H1 (cell line): Measurements from ENCODE around the gene ETNPPL. TPM values are rescaled to one million over a fixed set of nuclear protein-coding genes. Genes with fewer than 3 reads are reported as not detected.

Source experiments
- CTCF ChIA-PET: fragments of 300-600 bp; sonication (Branson Sonifier 250); formaldehyde crosslinking; loops from one replicate; lab custom pipeline; 2021; ENCODE audit not compliant: partially characterized antibody; lab: Charles Lee
- POLR2A ChIA-PET: fragments of 300-600 bp; sonication (Branson Sonifier 250); formaldehyde crosslinking; loops from one replicate; lab custom pipeline; 2021; ENCODE audit warnings: inconsistent platforms; ENCODE audit not compliant: partially characterized antibody; lab: Charles Lee
- DNase-seq, 2 experiments: peaks; one replicate each; pipeline versions ENCODE4 v3.0.0 to v3.0.0-alpha.2; 2010 to 2022; ENCODE audit warnings: low spot score in 2 of 2, low read depth in 1 of 2, mixed read lengths in 1 of 2
- FAIRE-seq: peaks from 2 replicates; lab custom pipeline; 2011; peaks lifted over from hg19 to GRCh38; lab: Jason Lieb, UNC
- H2AFZ ChIP-seq: 2 replicates; pipeline ENCODE4 v1.8.1; 2012; ENCODE audit warnings: low read length, inconsistent platforms
- H2AK5ac ChIP-seq: 2 replicates; pipeline ENCODE4 v1.6.1; 2013; ENCODE audit warnings: low read depth, low read length
- H2BK120ac ChIP-seq: replicated peaks from 2 replicates; pipeline ENCODE3; 2013; ENCODE audit warnings: low read depth, low read length, inconsistent platforms
- H2BK12ac ChIP-seq: 2 replicates; pipeline ENCODE4 v1.6.1; 2013; ENCODE audit warnings: low read depth, low read length
- H2BK15ac ChIP-seq: 2 replicates; pipeline ENCODE4 v1.6.1; 2013; ENCODE audit warnings: low read length
- H2BK20ac ChIP-seq: 2 replicates; pipeline ENCODE4 v1.6.1; 2013; ENCODE audit warnings: low read length
- H2BK5ac ChIP-seq: 2 replicates; pipeline ENCODE4 v1.6.1; 2013; ENCODE audit warnings: low read depth, low read length
- H3K14ac ChIP-seq: 2 replicates; pipeline ENCODE4 v1.6.1; 2013; ENCODE audit warnings: inconsistent platforms; ENCODE audit not compliant: insufficient read length
- H3K18ac ChIP-seq: 2 replicates; pipeline ENCODE4 v1.6.1; 2013; ENCODE audit warnings: low read length; ENCODE audit errors: extremely low read depth
- H3K23ac ChIP-seq: 2 replicates; pipeline ENCODE4 v1.6.1; 2013; ENCODE audit warnings: inconsistent platforms; ENCODE audit not compliant: insufficient read length
- H3K23me2 ChIP-seq: 2 replicates; pipeline ENCODE4 v1.6.1; 2013; ENCODE audit warnings: low read depth, low read length
- H3K27ac ChIP-seq: 2 replicates; pipeline ENCODE4 v1.6.1; 2011; ENCODE audit warnings: low read depth, low read length, inconsistent platforms
- H3K27me3 ChIP-seq, 4 experiments: replicated peaks in 1 of 4; 1 replicate in 1 of 4; 2 replicates in 3 of 4; pipeline versions ENCODE4 v1.6.1 to v1.8.1; 2011 to 2013; ENCODE audit warnings: low read length in 3 of 4, mild to moderate bottlenecking in 3 of 4, inconsistent platforms in 2 of 4, mixed read lengths in 2 of 4, moderate library complexity in 1 of 4; ENCODE audit not compliant: control insufficient read depth in 3 of 4, insufficient read depth in 3 of 4; ENCODE audit errors: extremely low read depth in 1 of 4
- H3K36me3 ChIP-seq, 4 experiments: 2 replicates each; pipeline versions ENCODE4 v1.6.1 to v1.8.1; 2011 to 2013; ENCODE audit warnings: mild to moderate bottlenecking in 4 of 4, low read length in 3 of 4, moderate library complexity in 2 of 4, control low read depth in 1 of 4, inconsistent platforms in 1 of 4; ENCODE audit not compliant: insufficient read depth in 4 of 4, control insufficient read depth in 2 of 4
- H3K4ac ChIP-seq: replicated peaks from 2 replicates; pipeline ENCODE3; 2013; ENCODE audit warnings: low read length, low read depth, mixed read lengths, inconsistent platforms; ENCODE audit not compliant: insufficient read length
- H3K4me1 ChIP-seq, 4 experiments: replicated peaks in 1 of 4; 1 replicate in 1 of 4; 2 replicates in 3 of 4; pipeline versions ENCODE4 v1.6.1 to v1.8.1; 2011 to 2013; ENCODE audit warnings: low read length in 3 of 4, inconsistent platforms in 2 of 4, mixed read lengths in 1 of 4; ENCODE audit not compliant: insufficient read depth in 4 of 4, control insufficient read depth in 3 of 4
- H3K4me2 ChIP-seq, 2 experiments: 2 replicates each; pipeline versions ENCODE4 v1.6.1 to v1.8.1; 2011 to 2013; ENCODE audit warnings: low read depth in 2 of 2, low read length in 2 of 2, control low read depth in 1 of 2, inconsistent platforms in 1 of 2, mild to moderate bottlenecking in 1 of 2; ENCODE audit not compliant: insufficient read depth in 1 of 2
- H3K4me3 ChIP-seq, 4 experiments: fragments of 200-600, 300-600 bp in 1 of 4; sonication (generic), shearing (Covaris generic), sonication (Bioruptor Twin) in 1 of 4; 2 replicates each; pipeline versions ENCODE4 v1.5.1 to v1.8.1; 2011 to 2016; ENCODE audit warnings: low read length in 4 of 4, low read depth in 3 of 4, control low read depth in 2 of 4, inconsistent platforms in 2 of 4, mild to moderate bottlenecking in 2 of 4, mixed read lengths in 1 of 4, moderate library complexity in 1 of 4; ENCODE audit not compliant: insufficient read depth in 2 of 4; ENCODE audit errors: extremely low read depth in 1 of 4
- H3K56ac ChIP-seq: replicated peaks from 2 replicates; pipeline ENCODE3; 2013; ENCODE audit warnings: low read depth, mild to moderate bottlenecking, mixed read lengths, low read length, inconsistent platforms; ENCODE audit not compliant: insufficient read length
- H3K79me1 ChIP-seq: 2 replicates; pipeline ENCODE4 v1.6.1; 2013; ENCODE audit warnings: low read depth, low read length, control low read depth
- H3K79me2 ChIP-seq, 2 experiments: 2 replicates each; pipeline versions ENCODE4 v1.6.1 to v1.8.1; 2012 to 2013; ENCODE audit warnings: low read length in 2 of 2, mild to moderate bottlenecking in 2 of 2, inconsistent platforms in 1 of 2; ENCODE audit not compliant: insufficient read depth in 2 of 2, control insufficient read depth in 1 of 2
- H3K9ac ChIP-seq, 4 experiments: replicated peaks in 1 of 4; 1 replicate in 1 of 4; 2 replicates in 3 of 4; pipeline versions ENCODE4 v1.6.1 to v1.8.1; 2011 to 2013; ENCODE audit warnings: low read depth in 3 of 4, low read length in 3 of 4, control low read depth in 2 of 4, mild to moderate bottlenecking in 2 of 4, moderate library complexity in 2 of 4, inconsistent platforms in 1 of 4; ENCODE audit errors: extremely low read depth in 1 of 4
- H3K9me3 ChIP-seq, 2 experiments: 2 replicates each; pipeline versions ENCODE4 v1.6.1 to v1.8.1; 2012 to 2013; ENCODE audit warnings: mild to moderate bottlenecking in 2 of 2, moderate library complexity in 2 of 2, control low read depth in 1 of 2, inconsistent platforms in 1 of 2, low read depth in 1 of 2, low read length in 1 of 2, mixed read lengths in 1 of 2; ENCODE audit not compliant: insufficient read depth in 2 of 2
- H4K20me1 ChIP-seq, 2 experiments: replicated peaks in 1 of 2; 2 replicates each; pipeline versions ENCODE3 to v1.8.1; 2011 to 2013; ENCODE audit warnings: inconsistent platforms in 2 of 2, low read length in 2 of 2, mild to moderate bottlenecking in 1 of 2; ENCODE audit not compliant: insufficient read depth in 2 of 2, control insufficient read depth in 1 of 2
- H4K5ac ChIP-seq: 2 replicates; pipeline ENCODE4 v1.6.1; 2013; ENCODE audit warnings: low read length, low read depth, mixed read lengths, inconsistent platforms; ENCODE audit not compliant: insufficient read length
- H4K8ac ChIP-seq: 2 replicates; pipeline ENCODE4 v1.8.0; 2013; ENCODE audit warnings: mild to moderate bottlenecking, moderate library complexity, low read length, inconsistent platforms; ENCODE audit not compliant: insufficient read depth; ENCODE audit errors: extremely low read depth
- H4K91ac ChIP-seq: replicated peaks from 2 replicates; pipeline ENCODE3; 2013; ENCODE audit warnings: low read length, mixed read lengths, inconsistent platforms; ENCODE audit not compliant: insufficient read length
- RNF2 ChIP-seq: fragments of 200-900, 300-1000 bp; sonication (generic); IDR thresholded peaks from 2 replicates; pipeline ENCODE4 v1.7.1; 2016; ENCODE audit warnings: borderline replicate concordance, low read depth, mild to moderate bottlenecking, antibody characterized with exemption, low read length; ENCODE audit not compliant: poor library complexity, severe bottlenecking; ENCODE audit errors: missing control alignments
- polyA plus RNA-seq, 7 experiments: library from polyadenylated mRNA; depleted of rRNA in 3 of 7; stranded (reverse) in 5 of 7; unstranded in 2 of 7; fragments of >200 nt in 5 of 7; fragments of 200-250 nt in 2 of 7; gene quantifications; 1 replicate in 5 of 7; 2 replicates in 1 of 7; 4 replicates in 1 of 7; pipeline versions ENCODE4 v1.2.1 to v1.2.3, GENCODE V29; 2011 to 2013; ENCODE audit warnings: missing spikeins in 2 of 7, mixed read lengths in 2 of 7
- total RNA-seq: library from RNA; stranded (reverse); fragmentation: NEBNext Ultra II Directional; extraction: Animal tissue kit (Norgen Biotek cat#: 25700); gene quantifications from 2 replicates; pipeline ENCODE4 v1.2.1, GENCODE V29; 2021

Gene ETNPPL
- total and polyA plus RNA-seq, 2 of the 8 experiments (the other 6 are each of a cell fraction or from before 2014, with no cell fraction given), result 0.80 to 2.5 TPM

DNA sequence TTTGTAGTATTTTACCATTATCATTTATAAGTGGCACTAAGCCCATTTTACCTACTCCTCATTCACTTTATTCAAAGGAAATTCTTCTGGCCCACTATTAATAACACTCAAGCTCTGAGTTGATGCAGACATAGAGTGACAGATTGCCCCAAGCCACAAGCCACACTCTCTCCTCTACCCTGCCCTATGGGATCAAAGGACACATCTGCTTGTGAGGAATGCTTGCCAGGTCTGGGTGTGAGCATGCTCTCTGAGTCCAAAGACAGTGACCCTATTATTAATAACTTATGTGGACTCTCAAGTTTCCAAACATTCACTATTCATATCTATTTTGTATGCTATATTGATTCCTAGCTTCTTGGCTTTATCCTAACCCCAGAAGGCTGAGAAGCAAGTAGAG is 18.5 kb downstream of the ETNPPL start:
- H2BK15ac ChIP-seq, result no peak overlapping the region
- H3K27ac ChIP-seq, result no peak overlapping the region
- no peaks in the 10 kb centered on the region for H4K20me1 ChIP-seq
- no peak overlapping the region for H3K4me2 ChIP-seq
- no peak overlapping the region for H2BK12ac ChIP-seq
- H3K27me3 ChIP-seq, result no peaks in the 10 kb centered on the region
- no peak overlapping the region for H2BK5ac ChIP-seq
- CTCF ChIA-PET, result interaction anchor here (0.6 to 1.1 kb wide), 3 partner anchors 14 to 90 kb away, joined by 3 to 4 read pairs (median 3); no protein-coding TSS in a partner anchor
- H4K5ac ChIP-seq, result no peak overlapping the region
- TF ChIP-seq RNF2, result no peak
- TF ChIP-seq, all 59 proteins: peak for 0
- Histone ChIP-seq H3K56ac (no peak overlapping the region), H3K4me1 (no peaks in the 10 kb centered on the region), H3K4me3 (no peak overlapping the region), H3K18ac (no peak overlapping the region), H2AFZ (no peak overlapping the region), H3K9me3 (no peaks in the 10 kb centered on the region), H2AK5ac (no peak overlapping the region), H4K91ac (no peak overlapping the region), H3K14ac (no peak overlapping the region), H3K79me2 (no peaks in the 10 kb centered on the region), H3K79me1 (no peaks in the 10 kb centered on the region), H3K23ac (no peak overlapping the region), H3K36me3 (no peaks in the 10 kb centered on the region), H4K8ac (no peak overlapping the region), H3K4ac (no peak overlapping the region), H3K9ac (no peak overlapping the region), H2BK120ac (no peak overlapping the region), H2BK20ac (no peak overlapping the region), H3K23me2 (no peaks in the 10 kb centered on the region)
- DNase-seq (no peak), FAIRE-seq (no peak)
- POLR2A ChIA-PET, result interaction anchor here (0.6 kb wide), 1 partner anchor 8 kb away, joined by 4 read pairs; no protein-coding TSS in a partner anchor
